Spleen (tissue), 11 donors: ENCODE results near the gene CEACAM1. TPM values are rescaled to one million over a fixed set of nuclear protein-coding genes. Genes with fewer than 3 reads are reported as not detected.

Experiments
- DNase-seq: peaks from one replicate; pipeline ENCODE4 v3.0.0-alpha.2; 2020
- H3K27ac ChIP-seq, 8 donors: fragments of 200-600 bp; sonication (generic) in 7 of 8; 1 replicate in 4 of 8; 2 replicates in 4 of 8; pipeline versions ENCODE4 v1.5.0 to v1.8.0; 2016 to 2021; ENCODE audit warnings: inconsistent platforms in 4 of 8, mild to moderate bottlenecking in 4 of 8, moderate library complexity in 1 of 8
- H3K27me3 ChIP-seq, 7 donors: fragments of 200-600 bp; sonication (generic) in 6 of 7; replicated peaks in 1 of 7; 1 replicate in 4 of 7; 2 replicates in 3 of 7; pipeline versions ENCODE4 v1.5.0 to v1.8.0; 2016 to 2021; ENCODE audit warnings: inconsistent platforms in 3 of 7, mild to moderate bottlenecking in 1 of 7
- H3K36me3 ChIP-seq, 6 donors: fragments of 200-600 bp; sonication (generic) in 5 of 6; 1 replicate in 4 of 6; 2 replicates in 2 of 6; pipeline versions ENCODE4 v1.5.0 to v1.8.0; 2016 to 2021; ENCODE audit warnings: inconsistent platforms in 2 of 6
- H3K4me1 ChIP-seq, 6 donors: fragments of 200-600 bp; sonication (generic) in 5 of 6; 1 replicate in 3 of 6; 2 replicates in 3 of 6; pipeline versions ENCODE4 v1.5.0 to v1.8.0; 2016 to 2021; ENCODE audit warnings: inconsistent platforms in 3 of 6
- H3K4me3 ChIP-seq, 8 donors: fragments of 200-600 bp; sonication (generic) in 7 of 8; 1 replicate in 4 of 8; 2 replicates in 4 of 8; pipeline versions ENCODE4 v1.5.0 to v1.8.0; 2016 to 2021; ENCODE audit warnings: inconsistent platforms in 4 of 8, mild to moderate bottlenecking in 4 of 8, moderate library complexity in 2 of 8
- H3K9me3 ChIP-seq, 8 donors: fragments of 200-600 bp; sonication (generic) in 7 of 8; 1 replicate in 4 of 8; 2 replicates in 4 of 8; pipeline versions ENCODE4 v1.5.0 to v1.8.0; 2016 to 2021; ENCODE audit warnings: inconsistent platforms in 4 of 8
- CTCF ChIP-seq, 11 experiments: fragments of 200-600 bp in 7 of 11; fragments of 450-650 bp in 4 of 11; sonication (generic) in 4 of 11; IDR thresholded peaks in 8 of 11; conservative IDR thresholded peaks in 3 of 11; 1 replicate in 7 of 11; 2 replicates in 4 of 11; pipeline versions ENCODE4 v1.4.0 to v1.8.0; 2016 to 2021; ENCODE audit warnings: antibody characterized with exemption in 11 of 11, inconsistent platforms in 4 of 11, mild to moderate bottlenecking in 1 of 11
- POLR2A ChIP-seq, 3 donors: fragments of 450-650 bp; IDR thresholded peaks; one replicate each; pipeline ENCODE4 v1.5.1; 2017; ENCODE audit warnings: antibody characterized with exemption in 3 of 3, mild to moderate bottlenecking in 1 of 3
- POLR2AphosphoS5 ChIP-seq, 3 donors: sonication (generic); formaldehyde crosslinking; IDR thresholded peaks; one replicate each; pipeline ENCODE4 v1.5.1; 2017; ENCODE audit warnings: antibody characterized with exemption in 3 of 3
- WGBS, 5 donors: extraction: QIAGEN DNeasy Blood & Tissue Kit in 3 of 5; methylation state at CpG; one replicate each; pipeline versions ENCODE4 v1.1.5 to v1.1.7; 2013 to 2018; 5-methylcytosine and 5-hydroxymethylcytosine counted together
- intact Hi-C: fragments of 100-400 bp; cut with DNase I; formaldehyde crosslinking; loops from one replicate; pipeline ENCODE4 v1.15.0; 2023; ENCODE audit warnings: low total_unique reads
- polyA plus RNA-seq, 3 donors: library from polyadenylated mRNA; stranded (reverse); fragments of 200-250 nt; gene quantifications; one replicate each; pipeline ENCODE4 v1.2.1, GENCODE V29; 2013
- total RNA-seq, 7 donors: library from RNA; depleted of rRNA in 3 of 7; stranded (reverse); fragments of >200 nt in 3 of 7; fragmentation: NEBNext Ultra II Directional in 4 of 7; extraction: Animal tissue kit (Norgen Biotek cat#: 25700) in 4 of 7; gene quantifications; one replicate each; pipeline versions ENCODE4 v1.1.0 to v1.2.1, GENCODE V29; 2016 to 2021
- donor health status: healthy with polysubstance abuse.
- donor health status: DM: no; HTN: no; CAD: no; lungs with moderate emphysema.
- donor health status: DM: no; HTN: no; CAD: no.
- donor health status: Bipolar disorder and iron deficiency.
- donor health status: healthy.
- donor health status: DM: no; HTN: no; CAD: no.
- donor health status: DM: yes; HTN: yes; CAD: no.

Gene CEACAM1
- total and polyA plus RNA-seq, 10 donors = 1.5 to 33.5 (median 16.7) TPM

GRCh38 chr19:42571116-42571515 lies 42.8 kb upstream of the CEACAM1 start:
- DNase-seq = no peak
- 31 to 61% (median 45%) methylated on average over 2 of the region's 2 CpGs for WGBS, 5 donors
- Histone ChIP-seq H3K4me3 (no peak overlapping the region), H3K9me3 (no peaks in the 10 kb centered on the region), H3K4me1 (peaks cover 11 to 75% (median 24%) of the 10 kb centered on the region in 6 donors), H3K27me3 (no peaks in the 10 kb centered on the region), H3K36me3 (no peaks in the 10 kb centered on the region), H3K27ac (peak overlapping the region in 1 of 8 donors; percentile 37)
- intact Hi-C loops = no loop called here
- TF ChIP-seq POLR2A (IDR thresholded peaks at IDR 0.05) (no peak), CTCF (IDR thresholded peaks at IDR 0.05 in 8 of 11, conservative IDR thresholded peaks at IDR 0.05 in 3 of 11) (no peak), POLR2AphosphoS5 (IDR thresholded peaks at IDR 0.05) (no peak)

GRCh38 chr19:42569193-42569592 lies 40.9 kb upstream of the CEACAM1 start:
- no peaks in the 10 kb centered on the region for H3K36me3 ChIP-seq
- no peak for DNase-seq
- peak overlapping the region in 3 of 8 donors; percentile 17 to 58 (median 36) for H3K27ac ChIP-seq
- H3K4me3 ChIP-seq = no peak overlapping the region
- H3K27me3 ChIP-seq = no peaks in the 10 kb centered on the region
- TF ChIP-seq POLR2AphosphoS5 (IDR thresholded peaks at IDR 0.05) (no peak), POLR2A (IDR thresholded peaks at IDR 0.05) (no peak), CTCF (IDR thresholded peaks at IDR 0.05 in 8 of 11, conservative IDR thresholded peaks at IDR 0.05 in 3 of 11) (no peak)
- no peaks in the 10 kb centered on the region for H3K9me3 ChIP-seq
- WGBS, 5 donors = 28 to 58% (median 41%) methylated on average over 2 of the region's 2 CpGs
- peaks cover 11 to 73% (median 20%) of the 10 kb centered on the region in 6 donors for H3K4me1 ChIP-seq
- intact Hi-C loops = no loop called here

GRCh38 chr19:42568006-42568405 lies 39.7 kb upstream of the CEACAM1 start:
- Histone ChIP-seq H3K4me3 (no peak overlapping the region), H3K27me3 (no peaks in the 10 kb centered on the region), H3K4me1 (peaks cover 11 to 84% (median 22%) of the 10 kb centered on the region in 6 donors), H3K9me3 (no peaks in the 10 kb centered on the region), H3K27ac (peak overlapping the region in 5 of 8 donors; percentile 43 to 58 (median 47)), H3K36me3 (no peaks in the 10 kb centered on the region)
- WGBS, 5 donors = 12 to 36% (median 22%) methylated on average over 4 of the region's 4 CpGs
- intact Hi-C loops = no loop called here
- no peak for TF ChIP-seq CTCF (IDR thresholded peaks at IDR 0.05 in 8 of 11, conservative IDR thresholded peaks at IDR 0.05 in 3 of 11)
- no peak for TF ChIP-seq POLR2A (IDR thresholded peaks at IDR 0.05)
- TF ChIP-seq POLR2AphosphoS5 (IDR thresholded peaks at IDR 0.05) = no peak
- no peak for DNase-seq

- DNase-seq = no peak
- no peaks in the 10 kb centered on the region for H3K9me3 ChIP-seq
- no peaks in the 10 kb centered on the region for H3K36me3 ChIP-seq
- peaks cover 0 to under 1% (median 0%) of the 10 kb centered on the region in 7 donors for H3K27me3 ChIP-seq
- TF ChIP-seq POLR2AphosphoS5 (IDR thresholded peaks at IDR 0.05) (no peak), POLR2A (IDR thresholded peaks at IDR 0.05) (no peak)
- H3K4me3 ChIP-seq = no peak overlapping the region
- intact Hi-C loops = no loop called here
- peak overlapping the region in 5 of 8 donors; percentile 43 to 58 (median 47) for H3K27ac ChIP-seq
- 71 to 86% (median 76%) methylated on average over 4 of the region's 4 CpGs for WGBS, 5 donors
- peaks cover 11 to 84% (median 22%) of the 10 kb centered on the region in 6 donors for H3K4me1 ChIP-seq
Observed at GRCh38 chr19:42567567-42567966, 39.3 kb upstream of the CEACAM1 start.
